GM18498 (cell line): ENCODE data around the gene PAK6.

Experiments used
- ATAC-seq: cut with Tn5 transposase; IDR thresholded peaks from one replicate; pipeline ENCODE4 v1.9.1; 2021; ENCODE audit warnings: mild to moderate bottlenecking, moderate library complexity; ENCODE audit not compliant: unreplicated experiment

Gene PAK6

GRCh38 chr15:40238532-40239403 is at the start of gene PAK6:
Gene PAK6, plus strand, starts transcription at chr15:40239063. Its CDS starts 25,723 bp downstream, at chr15:40264786.
- no peak for ATAC-seq

- no peak for ATAC-seq
Observed at GRCh38 chr15:40190591-40190990, 48.3 kb upstream of the PAK6 start.

- ATAC-seq, result no peak
Observed at GRCh38 chr15:40192942-40193341, 45.9 kb upstream of the PAK6 start.

- no peak for ATAC-seq
Observed at GRCh38 chr15:40197434-40197833, 41.4 kb upstream of the PAK6 start.

GRCh38 chr15:40198355-40199085 is 40.3 kb upstream of the PAK6 start:
- ATAC-seq, result no peak

GRCh38 chr15:40204100-40204499 is 34.8 kb upstream of the PAK6 start:
- no peak for ATAC-seq

GRCh38 chr15:40217166-40217824 is 21.6 kb upstream of the PAK6 start:
- ATAC-seq, result no peak

GRCh38 chr15:40219801-40220200 is 19.1 kb upstream of the PAK6 start:
- no peak for ATAC-seq

GRCh38 chr15:40222131-40222530 is 16.7 kb upstream of the PAK6 start:
- no peak for ATAC-seq

GRCh38 chr15:40226736-40227135 is 12.1 kb upstream of the PAK6 start:
- ATAC-seq, result no peak

- ATAC-seq, result no peak
Observed at GRCh38 chr15:40229316-40229715, 9.5 kb upstream of the PAK6 start.

- no peak for ATAC-seq
Observed at GRCh38 chr15:40229956-40230355, 8.9 kb upstream of the PAK6 start.

GRCh38 chr15:40232625-40233070 is 6.2 kb upstream of the PAK6 start:
- ATAC-seq, result no peak

- ATAC-seq, result no peak
Observed at GRCh38 chr15:40233727-40234577, 4.9 kb upstream of the PAK6 start.

GRCh38 chr15:40234783-40235182 is 4.1 kb upstream of the PAK6 start:
- no peak for ATAC-seq

GRCh38 chr15:40235201-40235885 is 3.5 kb upstream of the PAK6 start:
- no peak for ATAC-seq

- no peak for ATAC-seq
Observed at GRCh38 chr15:40239404-40239692, 485 bp downstream of the PAK6 start.

GRCh38 chr15:40239693-40240618 is 1.1 kb downstream of the PAK6 start:
- ATAC-seq, result no peak

- ATAC-seq, result no peak
Observed at GRCh38 chr15:40240619-40241221, 1.9 kb downstream of the PAK6 start.
